Osteocyte (in vitro differentiated cells): Measurements from ENCODE around the gene SYT2. TPM values are rescaled to one million over a fixed set of nuclear protein-coding genes. Genes with fewer than 3 reads are reported as not detected.
"Not testable (repeated sequence)": the region's sequence is repeated elsewhere in the genome, so short reads cannot be mapped to it uniquely, and the experiment has no call there.

ENCODE experiments used
- DNase-seq: peaks from one replicate; pipeline ENCODE4 v3.0.0; 2021; ENCODE audit warnings: mixed read lengths; ENCODE audit not compliant: unreplicated experiment; ENCODE audit errors: extremely low spot score
- H3K27ac Mint-ChIP-seq: one replicate; pipeline ENCODE4 v1.8.0; 2021; ENCODE audit warnings: mild to moderate bottlenecking, mixed read lengths; ENCODE audit not compliant: unreplicated experiment
- H3K27me3 Mint-ChIP-seq: one replicate; pipeline ENCODE4 v1.8.0; 2021; ENCODE audit warnings: mixed read lengths; ENCODE audit not compliant: unreplicated experiment
- H3K36me3 Mint-ChIP-seq: one replicate; pipeline ENCODE4 v1.8.0; 2021; ENCODE audit warnings: mixed read lengths; ENCODE audit not compliant: unreplicated experiment
- H3K4me1 Mint-ChIP-seq: one replicate; pipeline ENCODE4 v1.8.0; 2021; ENCODE audit warnings: mixed read lengths; ENCODE audit not compliant: unreplicated experiment
- H3K4me3 Mint-ChIP-seq: one replicate; pipeline ENCODE4 v1.8.0; 2021; ENCODE audit warnings: mild to moderate bottlenecking, moderate library complexity, mixed read lengths; ENCODE audit not compliant: unreplicated experiment
- H3K9me3 Mint-ChIP-seq: one replicate; pipeline ENCODE4 v1.8.0; 2021; ENCODE audit warnings: mixed read lengths; ENCODE audit not compliant: unreplicated experiment
- total RNA-seq: library from RNA; stranded (reverse); gene quantifications from 2 replicates; pipeline ENCODE4 v1.2.1, GENCODE V29; 2021
- TF ChIP-seq, protein P1 (sequence below): fragments of 200-600 bp; sonication (generic); IDR thresholded peaks from 2 replicates; pipeline ENCODE4 v1.5.0; 2021; ENCODE audit warnings: antibody characterized with exemption, mild to moderate bottlenecking, moderate library complexity

SYT2 gene
- total RNA-seq, 1 donor from 2014 or later, result not detected

DNA sequence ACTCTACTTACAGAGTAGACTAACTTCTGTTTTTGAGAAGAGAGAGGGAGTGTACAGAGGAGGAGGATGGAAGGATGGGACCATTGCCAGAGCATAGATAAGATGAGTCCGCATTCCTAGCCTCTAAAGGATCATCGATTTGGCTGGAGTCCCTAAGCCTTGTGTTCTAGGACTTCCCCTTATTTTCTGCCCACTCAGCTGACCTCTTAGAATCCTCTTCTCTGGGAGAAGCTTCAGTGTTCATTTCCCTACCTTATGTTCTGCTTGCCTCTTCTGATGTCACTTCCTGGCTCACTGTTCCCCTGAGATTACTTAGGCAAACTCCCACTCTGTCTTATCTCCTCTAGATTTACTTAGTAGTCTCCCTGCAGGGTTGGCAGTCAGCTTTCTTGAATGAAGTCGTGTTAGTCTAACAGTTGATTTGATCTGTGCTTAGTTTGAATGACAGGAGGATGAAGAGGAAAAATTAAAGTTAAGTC lies 156.7 kb downstream of the SYT2 start:
- H3K27ac Mint-ChIP-seq, result no peak overlapping the region
- peaks cover 2% of the 10 kb centered on the region for H3K36me3 Mint-ChIP-seq
- TF ChIP-seq, protein P1, sequence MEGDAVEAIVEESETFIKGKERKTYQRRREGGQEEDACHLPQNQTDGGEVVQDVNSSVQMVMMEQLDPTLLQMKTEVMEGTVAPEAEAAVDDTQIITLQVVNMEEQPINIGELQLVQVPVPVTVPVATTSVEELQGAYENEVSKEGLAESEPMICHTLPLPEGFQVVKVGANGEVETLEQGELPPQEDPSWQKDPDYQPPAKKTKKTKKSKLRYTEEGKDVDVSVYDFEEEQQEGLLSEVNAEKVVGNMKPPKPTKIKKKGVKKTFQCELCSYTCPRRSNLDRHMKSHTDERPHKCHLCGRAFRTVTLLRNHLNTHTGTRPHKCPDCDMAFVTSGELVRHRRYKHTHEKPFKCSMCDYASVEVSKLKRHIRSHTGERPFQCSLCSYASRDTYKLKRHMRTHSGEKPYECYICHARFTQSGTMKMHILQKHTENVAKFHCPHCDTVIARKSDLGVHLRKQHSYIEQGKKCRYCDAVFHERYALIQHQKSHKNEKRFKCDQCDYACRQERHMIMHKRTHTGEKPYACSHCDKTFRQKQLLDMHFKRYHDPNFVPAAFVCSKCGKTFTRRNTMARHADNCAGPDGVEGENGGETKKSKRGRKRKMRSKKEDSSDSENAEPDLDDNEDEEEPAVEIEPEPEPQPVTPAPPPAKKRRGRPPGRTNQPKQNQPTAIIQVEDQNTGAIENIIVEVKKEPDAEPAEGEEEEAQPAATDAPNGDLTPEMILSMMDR, result no peak
- peaks cover 22% of the 10 kb centered on the region for H3K4me1 Mint-ChIP-seq
- no peak for DNase-seq
- H3K9me3 Mint-ChIP-seq, result no peaks in the 10 kb centered on the region
- no peaks in the 10 kb centered on the region for H3K27me3 Mint-ChIP-seq
- no peak overlapping the region for H3K4me3 Mint-ChIP-seq

DNA sequence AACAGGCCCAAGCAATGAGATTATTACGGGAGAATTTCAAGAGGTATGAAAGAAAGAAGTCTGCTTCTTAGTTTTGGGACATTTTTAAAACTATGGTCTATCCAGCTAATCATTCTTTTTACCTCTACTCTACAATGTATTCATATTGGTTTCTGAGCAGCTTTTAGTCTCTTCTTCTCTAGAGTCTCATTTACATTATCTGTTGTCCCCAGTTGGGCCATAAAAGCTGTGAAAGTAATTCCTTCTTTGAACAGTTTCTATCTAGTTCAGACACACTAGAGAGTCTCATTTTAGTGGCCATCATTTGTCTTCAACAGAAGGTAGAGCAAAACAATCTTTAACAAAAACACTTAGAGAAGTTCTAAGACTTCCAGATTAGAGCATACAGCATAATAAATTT lies 157.2 kb downstream of the SYT2 start:
- not testable (repeated sequence) for H3K9me3 Mint-ChIP-seq, DNase-seq, H3K36me3 Mint-ChIP-seq, H3K4me3 Mint-ChIP-seq, H3K27me3 Mint-ChIP-seq
- Mint-ChIP-seq H3K27ac (peak overlapping the region; percentile 78), H3K4me1 (peaks cover 22% of the 10 kb centered on the region)

DNA sequence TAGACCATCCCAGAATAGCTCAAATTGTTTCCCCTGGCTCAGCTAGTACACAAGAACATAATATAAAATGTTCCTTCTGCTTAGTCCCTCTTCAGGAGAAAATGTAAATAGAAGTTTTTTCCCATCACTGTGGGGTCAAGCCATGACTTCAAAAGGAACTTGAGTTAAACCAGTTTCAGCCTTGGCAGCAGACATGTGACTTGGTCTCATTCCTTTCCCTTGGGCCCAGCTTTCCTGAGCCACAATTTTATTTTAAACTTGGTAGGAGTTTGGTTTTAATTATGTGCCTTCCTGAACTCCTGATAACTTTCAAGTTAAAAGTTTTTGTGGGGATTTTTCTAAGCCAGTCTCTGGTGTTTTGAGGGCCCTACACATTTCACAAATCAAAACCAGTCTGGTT lies 157.6 kb downstream of the SYT2 start:
- not testable (repeated sequence) for H3K4me3 Mint-ChIP-seq, H3K27me3 Mint-ChIP-seq, H3K9me3 Mint-ChIP-seq, H3K36me3 Mint-ChIP-seq, DNase-seq
- Mint-ChIP-seq H3K4me1 (peaks cover 22% of the 10 kb centered on the region), H3K27ac (peak overlapping the region; percentile 78)

DNA sequence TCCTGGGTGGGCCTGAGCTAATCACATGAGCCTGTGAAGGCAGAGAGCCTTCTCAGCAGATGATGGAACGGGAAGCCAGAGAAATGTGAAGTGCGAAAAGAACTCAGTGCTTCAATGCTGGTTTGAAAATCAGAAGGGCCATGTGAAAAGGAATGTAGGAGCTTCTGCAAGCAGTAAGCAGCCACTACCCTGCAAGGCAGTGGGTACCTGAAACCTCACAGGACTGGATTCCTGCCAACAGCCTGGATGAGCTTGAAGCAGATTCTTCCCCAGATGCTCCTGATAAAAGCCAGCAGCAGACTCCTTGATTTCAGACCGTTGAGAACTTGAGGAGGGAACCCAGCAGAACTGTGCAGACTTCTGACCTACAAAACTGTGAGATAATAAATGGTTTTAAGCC lies 158.6 kb downstream of the SYT2 start:
- TF ChIP-seq, protein P1, result no peak
- Mint-ChIP-seq H3K4me3 (no peak overlapping the region), H3K36me3 (peaks cover 2% of the 10 kb centered on the region), H3K4me1 (peaks cover 22% of the 10 kb centered on the region), H3K27me3 (no peaks in the 10 kb centered on the region), H3K9me3 (no peaks in the 10 kb centered on the region), H3K27ac (no peak overlapping the region)
- DNase-seq, result no peak

DNA sequence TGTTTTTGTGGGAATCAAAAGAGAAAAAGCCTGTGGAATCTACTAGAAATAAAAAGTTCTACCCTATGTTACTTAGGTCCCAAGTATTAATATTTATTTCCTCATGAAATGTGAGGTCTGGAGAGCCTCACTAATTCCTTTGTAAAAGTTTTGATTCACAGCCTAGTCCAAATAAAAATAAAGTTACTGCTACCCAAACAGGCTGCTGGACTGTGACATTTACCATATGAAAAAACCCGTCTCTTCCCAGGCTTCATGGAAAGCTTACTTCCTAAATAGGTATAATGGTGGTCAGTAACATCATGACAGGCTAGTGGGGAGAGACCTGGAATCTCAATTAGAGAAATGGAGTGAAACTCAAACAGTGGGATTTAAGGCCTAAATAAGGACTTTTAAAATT lies 160.2 kb downstream of the SYT2 start:
- H3K27ac Mint-ChIP-seq, DNase-seq, H3K9me3 Mint-ChIP-seq, H3K36me3 Mint-ChIP-seq, H3K27me3 Mint-ChIP-seq, H3K4me3 Mint-ChIP-seq: not testable (repeated sequence)
- peaks cover 22% of the 10 kb centered on the region for H3K4me1 Mint-ChIP-seq

DNA sequence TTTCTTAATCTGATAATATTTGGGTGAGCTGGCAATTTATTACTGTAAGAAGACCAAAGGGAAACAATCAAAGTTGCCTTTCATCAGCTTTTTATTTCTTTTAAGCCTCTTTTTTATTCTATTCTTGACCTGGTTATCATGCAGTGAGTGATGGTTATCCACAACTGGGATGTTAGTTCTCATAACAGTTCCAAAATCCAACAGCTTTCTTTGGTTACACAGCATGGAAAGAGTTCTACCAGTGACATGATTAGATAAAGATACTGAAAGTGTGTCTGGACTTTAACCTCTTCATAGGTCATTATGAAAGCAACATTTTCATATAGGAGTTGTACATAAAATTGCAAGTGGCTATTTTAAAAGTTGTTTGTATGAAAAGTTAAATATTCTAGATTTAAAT lies 163.0 kb downstream of the SYT2 start:
- no peaks in the 10 kb centered on the region for H3K9me3 Mint-ChIP-seq
- H3K4me1 Mint-ChIP-seq, result peaks cover 7% of the 10 kb centered on the region
- no peak for DNase-seq
- no peak overlapping the region for H3K27ac Mint-ChIP-seq
- TF ChIP-seq, protein P1, result no peak
- H3K36me3 Mint-ChIP-seq, result no peaks in the 10 kb centered on the region
- no peaks in the 10 kb centered on the region for H3K27me3 Mint-ChIP-seq
- no peak overlapping the region for H3K4me3 Mint-ChIP-seq

DNA sequence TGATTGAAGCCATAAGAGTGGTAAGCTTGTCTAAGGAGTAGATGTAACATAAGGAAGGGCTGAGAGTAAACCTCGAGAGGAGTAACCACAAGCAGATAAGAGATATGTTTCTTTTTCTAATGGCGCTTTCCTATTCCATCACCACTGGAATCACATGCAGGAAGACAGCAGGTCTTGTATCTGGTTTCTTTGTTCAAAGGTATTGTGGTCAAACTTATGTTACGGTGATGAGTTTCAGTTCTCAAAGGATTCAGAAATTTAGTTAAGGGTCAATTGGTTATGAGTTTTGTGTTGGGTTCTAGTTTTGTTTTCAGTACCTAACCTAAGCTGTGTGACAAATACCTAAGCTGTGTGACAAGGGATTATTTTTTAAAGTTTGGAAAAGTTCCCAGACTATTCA lies 163.5 kb downstream of the SYT2 start:
- H3K27ac Mint-ChIP-seq, result not testable (repeated sequence)

DNA sequence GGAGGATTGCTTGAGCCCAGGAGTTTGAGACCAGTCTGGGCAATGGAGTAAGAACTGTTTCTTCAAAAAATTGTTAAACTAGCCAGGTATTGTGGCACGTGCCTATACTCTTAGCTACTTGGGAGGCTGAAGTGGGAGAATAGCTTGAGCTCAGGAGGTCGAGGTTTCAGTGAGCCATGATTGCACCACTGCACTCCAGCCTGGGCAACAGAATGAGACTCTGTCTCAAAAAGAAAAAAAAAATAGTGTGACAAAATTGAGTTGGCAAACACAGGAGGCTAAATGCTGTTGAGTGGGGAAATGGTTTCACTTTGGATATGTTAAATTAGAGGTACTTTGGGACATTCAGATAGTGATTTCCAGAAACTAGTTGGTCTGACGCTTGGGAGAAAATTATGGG lies 163.9 kb downstream of the SYT2 start:
- H3K9me3 Mint-ChIP-seq, result not testable (repeated sequence)

More for the DNA sequence above, 163.5 kb downstream of the SYT2 start:
- H3K4me3 Mint-ChIP-seq, H3K36me3 Mint-ChIP-seq, H3K9me3 Mint-ChIP-seq, DNase-seq, H3K4me1 Mint-ChIP-seq, H3K27me3 Mint-ChIP-seq: not testable (repeated sequence)

DNA sequence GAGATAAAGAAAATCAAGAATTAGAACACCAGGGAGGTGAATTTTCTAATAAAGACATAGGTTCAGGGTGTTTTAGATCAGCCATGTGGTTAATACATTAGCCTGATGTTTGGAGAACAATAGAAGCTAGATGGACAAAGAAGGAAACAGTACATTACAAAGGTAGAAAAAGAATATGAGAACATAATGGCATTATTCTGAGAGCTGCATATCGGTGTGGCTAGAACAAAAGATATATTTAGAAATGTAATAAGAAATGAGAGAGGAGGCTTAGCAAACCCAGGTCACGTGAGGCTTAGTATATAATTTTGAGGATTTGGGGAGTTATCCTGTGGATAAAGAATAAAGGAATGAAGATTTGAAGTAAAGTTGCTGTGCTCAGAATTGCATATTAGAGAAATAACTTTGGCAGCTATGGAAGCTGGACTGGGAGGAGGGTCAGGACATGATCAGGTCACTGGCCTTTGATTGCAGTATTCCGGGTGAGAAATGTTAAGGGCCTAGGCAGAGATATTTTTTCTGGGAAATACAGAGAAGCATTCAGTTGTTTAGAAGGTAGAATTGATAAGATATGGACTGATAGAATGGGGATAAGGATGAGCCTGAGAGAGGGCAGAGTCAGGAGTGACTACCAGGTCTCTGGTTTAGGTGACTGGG lies 164.5 kb downstream of the SYT2 start:
- H3K4me1 Mint-ChIP-seq, H3K27me3 Mint-ChIP-seq, H3K36me3 Mint-ChIP-seq, H3K9me3 Mint-ChIP-seq, H3K4me3 Mint-ChIP-seq, DNase-seq, H3K27ac Mint-ChIP-seq: not testable (repeated sequence)

More for the DNA sequence above, 163.9 kb downstream of the SYT2 start:
- not testable (repeated sequence) for H3K27ac Mint-ChIP-seq, H3K4me1 Mint-ChIP-seq, H3K27me3 Mint-ChIP-seq, DNase-seq, H3K4me3 Mint-ChIP-seq, H3K36me3 Mint-ChIP-seq
